A673 (cell line): ENCODE measurements around the gene PDE9A. TPM values are rescaled to one million over a fixed set of nuclear protein-coding genes. Genes with fewer than 3 reads are reported as not detected.

Source experiments
- BruUV-seq: library from RNA; stranded (reverse); fragments of 400-500 nt; replicated peaks from 2 replicates; lab custom pipeline; 2021; lab: Mats Ljungman, UMichigan
- CTCF ChIA-PET: fragments of 300-600 bp; sonication (Branson Sonifier 250); formaldehyde crosslinking; loops from one replicate; lab custom pipeline; 2022; ENCODE audit warnings: antibody characterized with exemption; lab: Charles Lee
- POLR2A ChIA-PET: fragments of 300-600 bp; sonication (Branson Sonifier 250); formaldehyde crosslinking; loops from one replicate; lab custom pipeline; 2022; ENCODE audit warnings: antibody characterized with exemption; ENCODE audit not compliant: low non-redundant PET; lab: Charles Lee
- DNase-seq: peaks from one replicate; pipeline ENCODE4 v3.0.0-alpha.2; 2015; ENCODE audit warnings: low spot score
- H3K27ac ChIP-seq: fragments of 200-600 bp; sonication (generic); 2 replicates; pipeline ENCODE4 v1.5.1; 2016; ENCODE audit warnings: mixed run types, low read depth, mild to moderate bottlenecking, mixed read lengths, antibody characterized with exemption, low read length; ENCODE audit not compliant: poor library complexity, severe bottlenecking
- H3K27me3 ChIP-seq: fragments of 200-600 bp; sonication (generic); replicated peaks from 2 replicates; pipeline ENCODE4 v1.6.1; 2017; ENCODE audit warnings: mixed run types, low read depth, mild to moderate bottlenecking, mixed read lengths, antibody characterized with exemption, low read length; ENCODE audit not compliant: insufficient read depth, poor library complexity
- H3K36me3 ChIP-seq: fragments of 200-600 bp; sonication (generic); 2 replicates; pipeline ENCODE4 v1.6.1; 2016; ENCODE audit warnings: mixed run types, mild to moderate bottlenecking, mixed read lengths, antibody characterized with exemption, low read length; ENCODE audit not compliant: insufficient read depth, poor library complexity, severe bottlenecking
- H3K4me1 ChIP-seq: fragments of 200-600 bp; sonication (generic); 2 replicates; pipeline ENCODE4 v1.6.1; 2017; ENCODE audit warnings: mixed run types, mild to moderate bottlenecking, mixed read lengths, antibody characterized with exemption, low read length; ENCODE audit not compliant: insufficient read depth, poor library complexity, severe bottlenecking
- H3K4me3 ChIP-seq: fragments of 200-600 bp; sonication (generic); 2 replicates; pipeline ENCODE4 v1.5.1; 2016; ENCODE audit warnings: low read depth, mixed run types, mild to moderate bottlenecking, mixed read lengths, low read length; ENCODE audit not compliant: poor library complexity, severe bottlenecking
- H3K9me3 ChIP-seq: fragments of 200-600 bp; sonication (generic); 2 replicates; pipeline ENCODE4 v1.6.1; 2016; ENCODE audit warnings: mixed run types, low read depth, mild to moderate bottlenecking, mixed read lengths, antibody characterized with exemption, low read length; ENCODE audit not compliant: poor library complexity, severe bottlenecking
- EZH2 ChIP-seq: fragments of 200-600 bp; sonication (generic); IDR thresholded peaks from 2 replicates; pipeline ENCODE4 v1.6.1; 2017; ENCODE audit warnings: borderline replicate concordance, low read depth, mild to moderate bottlenecking, mixed read lengths, antibody characterized with exemption, low read length; ENCODE audit not compliant: poor library complexity, severe bottlenecking
- intact Hi-C: fragments of 100-400 bp; cut with micrococcal nuclease; formaldehyde crosslinking; loops from one replicate; pipeline ENCODE4 v1.10.0; 2022; ENCODE audit not compliant: unreplicated experiment
- total RNA-seq: library from RNA; stranded (reverse); gene quantifications from 2 replicates; pipeline ENCODE4 v1.2.3, GENCODE V29; 2021
- TF ChIP-seq, protein P1 (sequence below): fragments of 300-800, 200-600 bp; sonication (generic); conservative IDR thresholded peaks from 2 replicates; pipeline ENCODE4 v1.5.1; 2017; ENCODE audit warnings: low read depth, mild to moderate bottlenecking, antibody characterized with exemption, low read length, moderate library complexity, mixed read lengths

The PDE9A gene
- total RNA-seq, 1 experiment from 2014 or later = 14.3 TPM

GRCh38 chr21:42688226-42688840, 34.9 kb downstream of the PDE9A start:
- Histone ChIP-seq H3K27ac (no peak overlapping the region), H3K27me3 (no peaks in the 10 kb centered on the region), H3K4me3 (no peak overlapping the region), H3K4me1 (no peaks in the 10 kb centered on the region), H3K9me3 (no peaks in the 10 kb centered on the region), H3K36me3 (no peaks in the 10 kb centered on the region)
- no TSS peak for BruUV-seq
- CTCF ChIA-PET = no interaction called here
- intact Hi-C loops = no loop called here
- DNase-seq = no peak
- POLR2A ChIA-PET = no interaction called here
- no peak for TF ChIP-seq EZH2
- TF ChIP-seq, protein P1, sequence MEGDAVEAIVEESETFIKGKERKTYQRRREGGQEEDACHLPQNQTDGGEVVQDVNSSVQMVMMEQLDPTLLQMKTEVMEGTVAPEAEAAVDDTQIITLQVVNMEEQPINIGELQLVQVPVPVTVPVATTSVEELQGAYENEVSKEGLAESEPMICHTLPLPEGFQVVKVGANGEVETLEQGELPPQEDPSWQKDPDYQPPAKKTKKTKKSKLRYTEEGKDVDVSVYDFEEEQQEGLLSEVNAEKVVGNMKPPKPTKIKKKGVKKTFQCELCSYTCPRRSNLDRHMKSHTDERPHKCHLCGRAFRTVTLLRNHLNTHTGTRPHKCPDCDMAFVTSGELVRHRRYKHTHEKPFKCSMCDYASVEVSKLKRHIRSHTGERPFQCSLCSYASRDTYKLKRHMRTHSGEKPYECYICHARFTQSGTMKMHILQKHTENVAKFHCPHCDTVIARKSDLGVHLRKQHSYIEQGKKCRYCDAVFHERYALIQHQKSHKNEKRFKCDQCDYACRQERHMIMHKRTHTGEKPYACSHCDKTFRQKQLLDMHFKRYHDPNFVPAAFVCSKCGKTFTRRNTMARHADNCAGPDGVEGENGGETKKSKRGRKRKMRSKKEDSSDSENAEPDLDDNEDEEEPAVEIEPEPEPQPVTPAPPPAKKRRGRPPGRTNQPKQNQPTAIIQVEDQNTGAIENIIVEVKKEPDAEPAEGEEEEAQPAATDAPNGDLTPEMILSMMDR = no peak

DNA sequence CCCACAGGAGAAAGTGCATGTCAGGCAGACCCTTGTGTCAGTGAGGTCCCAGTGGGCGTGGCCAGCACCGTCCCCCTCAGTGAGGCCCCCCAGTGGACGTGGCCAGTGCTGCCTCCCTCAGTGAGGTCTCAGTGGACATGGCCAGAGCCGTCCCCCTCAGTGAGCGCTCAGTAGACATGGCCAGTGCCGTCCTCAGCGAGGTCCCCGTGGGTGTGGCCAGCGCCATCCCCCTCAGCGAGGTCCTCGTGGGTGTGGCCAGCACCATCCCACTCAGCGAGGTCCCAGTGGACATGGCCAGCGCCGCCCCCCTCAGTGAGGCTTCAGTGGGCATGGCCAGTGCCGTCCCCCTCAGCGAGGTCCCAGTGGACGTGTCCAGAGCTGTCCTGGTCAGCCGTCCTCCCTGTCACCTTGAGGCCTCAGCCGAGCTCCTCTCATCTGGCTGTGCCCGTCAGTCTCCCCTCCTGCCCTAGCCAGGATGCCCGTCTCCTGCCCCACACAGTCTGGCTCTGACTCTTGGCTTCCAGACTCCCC, 35.5 kb downstream of the PDE9A start:
- no peak for TF ChIP-seq EZH2
- TF ChIP-seq, protein P1 = peak; percentile 32; the same call in 1 of the 2 replicates
- Histone ChIP-seq H3K4me1 (no peaks in the 10 kb centered on the region), H3K9me3 (no peaks in the 10 kb centered on the region), H3K27ac (no peak overlapping the region), H3K27me3 (no peaks in the 10 kb centered on the region), H3K36me3 (no peaks in the 10 kb centered on the region), H3K4me3 (no peak overlapping the region)
- intact Hi-C loops = no loop called here
- ChIA-PET CTCF (no interaction called here), POLR2A (no interaction called here)
- BruUV-seq = no TSS peak
- DNase-seq = no peak

GRCh38 chr21:42690586-42690985, 37.2 kb downstream of the PDE9A start:
- intact Hi-C loops = no loop called here
- no peaks in the 10 kb centered on the region for H3K36me3 ChIP-seq

More at GRCh38 chr21:42690586-42690985, 37.2 kb downstream of the PDE9A start:
- ChIA-PET CTCF (no interaction called here), POLR2A (no interaction called here)
- no peak for DNase-seq
- no peak overlapping the region for H3K4me3 ChIP-seq
- no peaks in the 10 kb centered on the region for H3K9me3 ChIP-seq
- no peak for TF ChIP-seq EZH2
- TF ChIP-seq, protein P1 = no peak
- no peaks in the 10 kb centered on the region for H3K27me3 ChIP-seq
- H3K4me1 ChIP-seq = peaks cover 8% of the 10 kb centered on the region
- no peak overlapping the region for H3K27ac ChIP-seq
- BruUV-seq = no TSS peak
